Stimulated activated CD8-positive, alpha-beta memory T cell treated with anti-CD3 and anti-CD28 coated beads, Interleukin-12 subunit alpha, Interleukin-12 subunit beta, amount 100 ng/mL, for 24 hours (primary cell): ENCODE results near the gene NUDC.
"Not testable (repeated sequence)": the region's sequence is repeated elsewhere in the genome, so short reads cannot be mapped to it uniquely, and the experiment has no call there.

ENCODE experiments used
- DNase-seq: peaks from one replicate; pipeline ENCODE4 v3.0.0-alpha.2; 2020; ENCODE audit errors: extremely low read depth

The NUDC gene

GRCh38 chr1:26911399-26912146 is 10.0 kb upstream of the NUDC start:
- no peak for DNase-seq

DNA sequence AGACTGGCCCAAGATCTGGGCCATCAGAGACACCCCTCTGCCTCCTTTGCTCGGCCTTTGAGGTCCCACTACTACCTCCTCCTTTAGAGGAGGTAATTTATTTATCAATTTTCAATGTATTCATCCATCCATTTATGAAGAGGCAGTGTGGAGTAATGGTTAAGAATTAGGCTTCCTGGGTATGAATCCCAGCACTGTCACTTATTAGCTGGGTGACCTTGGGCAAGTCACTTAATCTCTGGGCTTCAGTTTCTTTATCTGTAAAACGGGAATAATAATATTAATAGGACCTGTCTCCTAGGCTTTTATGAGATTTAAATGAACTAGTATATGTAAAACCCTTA is 9.4 kb upstream of the NUDC start:
- no peak for DNase-seq

- no peak for DNase-seq
Measured at GRCh38 chr1:26913389-26913753, 8.2 kb upstream of the NUDC start.

- DNase-seq: no peak
Measured at GRCh38 chr1:26913754-26914619, 7.6 kb upstream of the NUDC start, which contains the start of gene NR0B2. Gene NR0B2, minus strand, starts transcription at chr1:26913975. Its CDS starts 35 bp downstream, at chr1:26913940.

DNA sequence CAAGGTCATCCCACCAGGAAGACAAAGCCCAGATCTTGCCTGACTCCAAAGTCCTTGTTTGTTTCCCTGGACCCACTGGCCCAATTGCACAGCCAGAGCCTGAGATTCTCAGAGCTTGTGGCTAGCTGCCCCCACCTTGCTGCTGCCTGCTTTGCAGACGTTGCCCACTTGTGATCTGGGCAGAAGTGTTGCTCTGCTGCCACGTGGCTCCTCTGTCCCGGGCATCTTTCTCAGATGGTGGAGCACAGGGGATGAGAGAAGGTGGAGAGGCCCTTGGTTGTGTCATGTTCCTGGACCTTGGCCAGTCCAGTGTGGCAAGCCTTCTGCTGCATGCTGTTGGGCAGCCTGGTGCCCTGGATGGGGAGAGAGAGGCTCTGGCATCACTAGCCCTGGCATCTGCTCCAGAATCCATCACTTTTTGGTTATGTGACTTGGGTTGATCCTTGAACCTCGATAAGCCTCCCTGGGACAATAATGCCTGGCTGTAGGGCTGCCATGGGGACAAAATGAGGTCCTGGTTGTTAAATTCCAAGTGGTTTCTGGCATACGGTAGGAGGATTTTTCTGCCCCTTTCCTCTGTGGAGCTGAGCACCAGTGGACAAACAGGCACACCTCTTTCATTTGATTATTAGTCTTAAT is 6.2 kb upstream of the NUDC start:
- DNase-seq: no peak

DNA sequence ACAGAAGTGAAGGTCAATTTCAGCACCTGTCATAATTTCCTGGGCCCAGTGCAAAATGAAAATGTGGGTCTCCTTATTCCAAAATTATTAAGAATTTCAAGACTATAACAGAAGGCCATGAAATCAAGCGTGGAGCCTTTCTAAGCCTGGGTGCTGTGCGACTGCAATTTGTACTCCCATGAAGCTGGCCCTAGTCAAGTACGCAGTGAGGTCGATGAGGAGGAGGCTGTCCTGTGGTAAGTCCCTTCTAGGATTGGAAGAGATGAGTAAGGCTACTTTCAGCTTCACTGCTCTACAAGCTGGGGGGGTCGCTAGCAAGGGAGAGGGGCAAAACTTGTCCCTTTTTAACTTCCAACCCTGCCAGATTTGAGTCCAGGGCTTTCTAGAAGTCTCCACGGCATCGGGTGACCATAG is 410 bp upstream of the NUDC start:
- DNase-seq: no peak

GRCh38 chr1:26922431-26922729 is 837 bp downstream of the NUDC start:
- DNase-seq: no peak

DNA sequence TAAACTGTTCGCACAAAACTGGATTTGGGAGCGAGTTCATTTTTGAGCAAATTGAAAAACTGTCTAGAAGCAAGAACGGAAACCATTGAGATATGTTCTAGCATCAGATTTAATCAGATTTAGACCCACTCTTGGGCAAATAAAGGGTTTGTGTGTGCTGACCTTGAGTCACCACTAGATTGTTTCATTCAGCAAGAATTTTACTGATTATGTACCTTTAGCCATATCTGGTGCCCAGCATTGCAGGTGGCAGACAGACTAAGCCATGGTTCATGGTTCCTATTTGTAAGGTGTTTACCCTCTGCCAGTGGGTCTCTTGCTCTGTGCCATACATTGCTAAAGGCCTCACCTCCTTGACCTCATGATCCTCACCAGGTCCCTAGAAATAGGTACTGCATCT is 1.4 kb downstream of the NUDC start:
- no peak for DNase-seq

DNA sequence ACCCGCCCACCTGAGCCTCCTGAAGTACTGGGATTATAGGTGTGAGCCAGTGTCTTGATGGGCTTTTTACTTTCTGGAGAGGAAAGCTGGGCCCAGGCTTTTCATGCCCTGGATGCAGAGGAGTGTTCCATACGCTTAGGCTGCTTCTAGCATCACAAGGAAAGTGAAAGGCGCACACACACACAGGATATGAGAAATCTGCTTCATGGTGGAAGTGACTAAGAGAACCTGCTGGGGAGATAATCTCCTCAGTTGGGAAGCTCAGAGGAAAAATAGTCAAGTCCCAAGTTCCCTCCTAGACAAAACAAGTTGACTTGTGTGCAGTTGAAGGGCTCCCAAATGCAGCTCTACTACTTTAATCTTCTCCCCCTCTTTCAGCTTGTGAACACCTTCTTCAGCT is 2.2 kb downstream of the NUDC start:
- DNase-seq: no peak

DNA sequence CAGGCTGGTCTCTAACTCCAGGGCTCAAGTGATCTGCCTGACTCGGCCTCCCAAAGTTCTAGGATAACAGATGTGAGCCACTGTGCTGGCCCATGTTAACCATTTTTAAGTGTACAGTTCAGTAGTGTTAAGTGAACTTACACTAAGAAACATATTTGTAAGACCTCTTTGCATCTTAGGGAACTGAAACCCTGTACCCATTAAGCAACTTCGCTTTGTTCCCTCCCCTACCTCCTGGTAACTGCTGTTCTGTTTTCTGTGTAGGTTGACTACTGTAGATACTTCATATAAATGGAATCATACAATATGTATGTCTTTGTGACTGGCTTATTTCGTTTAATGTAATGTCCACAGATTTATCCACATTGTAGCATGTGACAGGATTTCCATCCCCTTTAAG is 11.0 kb downstream of the NUDC start:
- DNase-seq: no peak

DNA sequence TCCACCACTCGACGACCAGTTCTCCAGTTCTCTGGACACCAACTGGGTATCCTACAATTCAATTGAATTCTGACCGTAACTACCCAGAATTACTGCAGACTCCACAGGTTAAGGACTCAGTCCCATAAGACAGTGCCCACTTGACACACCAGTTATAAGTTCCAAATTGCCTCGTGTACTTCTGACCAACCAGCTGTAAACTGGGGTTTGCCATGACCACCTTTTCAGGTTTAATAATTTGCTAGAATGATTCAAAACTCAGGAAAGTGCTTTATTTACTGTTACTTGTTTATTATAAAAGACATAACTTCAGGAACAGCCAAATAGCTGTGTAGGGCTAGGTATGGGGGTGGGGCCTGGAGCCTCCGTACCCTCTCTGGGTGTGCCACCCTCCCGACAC is 15.3 kb downstream of the NUDC start:
- no peak for DNase-seq

DNA sequence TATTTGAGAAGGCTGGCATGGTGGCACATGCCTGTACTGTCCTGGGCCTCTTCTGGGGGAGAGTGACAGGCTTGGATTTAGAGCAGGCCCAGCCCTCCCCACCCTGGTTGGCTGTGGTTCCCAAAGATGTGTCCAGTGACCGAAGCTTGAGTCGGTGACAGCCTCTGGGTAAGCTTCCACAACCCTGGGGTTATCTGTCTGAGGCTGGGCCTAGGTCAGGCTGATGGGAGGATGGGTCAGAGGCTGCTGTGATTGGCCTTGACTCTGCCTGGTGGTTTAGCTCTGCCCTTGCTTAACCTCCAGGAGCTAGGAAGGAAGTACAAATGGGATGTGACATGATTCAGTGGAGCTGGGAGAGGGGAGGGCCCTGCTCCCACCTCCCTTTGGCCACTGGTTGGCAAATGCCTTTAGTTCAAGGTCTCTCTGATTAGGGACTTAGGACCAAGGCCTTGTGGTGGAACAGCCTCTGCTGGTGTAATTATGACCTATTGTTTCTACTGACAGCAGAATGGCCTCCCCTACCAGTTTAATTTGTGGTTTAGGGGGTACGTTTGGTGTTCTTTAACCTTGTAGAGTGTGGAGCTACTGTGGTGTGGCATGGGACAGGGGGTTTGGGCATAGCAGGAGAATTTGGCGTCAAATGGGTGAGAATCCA is 16.6 kb downstream of the NUDC start:
- no peak for DNase-seq

GRCh38 chr1:26938659-26939025 is 17.1 kb downstream of the NUDC start:
- no peak for DNase-seq

DNA sequence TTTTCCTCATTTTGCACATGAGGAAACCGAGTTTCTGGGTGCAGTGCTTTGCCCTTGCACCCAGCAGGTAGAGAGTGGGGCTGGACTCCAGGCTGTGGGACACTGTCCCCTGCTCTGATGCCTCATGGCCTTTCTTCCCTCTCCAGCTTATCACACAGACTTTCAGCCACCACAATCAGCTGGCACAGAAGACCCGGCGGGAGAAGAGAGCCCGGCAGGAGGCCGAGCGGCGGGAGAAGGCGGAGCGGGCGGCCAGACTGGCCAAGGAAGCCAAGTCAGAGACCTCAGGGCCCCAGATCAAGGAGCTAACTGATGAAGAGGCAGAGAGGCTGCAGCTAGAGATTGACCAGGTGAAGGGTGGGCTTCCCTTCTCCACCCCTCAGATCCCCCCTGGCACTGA is 19.8 kb downstream of the NUDC start:
- no peak for DNase-seq

- no peak for DNase-seq
Measured at GRCh38 chr1:26942656-26943055, 21.1 kb downstream of the NUDC start.

DNA sequence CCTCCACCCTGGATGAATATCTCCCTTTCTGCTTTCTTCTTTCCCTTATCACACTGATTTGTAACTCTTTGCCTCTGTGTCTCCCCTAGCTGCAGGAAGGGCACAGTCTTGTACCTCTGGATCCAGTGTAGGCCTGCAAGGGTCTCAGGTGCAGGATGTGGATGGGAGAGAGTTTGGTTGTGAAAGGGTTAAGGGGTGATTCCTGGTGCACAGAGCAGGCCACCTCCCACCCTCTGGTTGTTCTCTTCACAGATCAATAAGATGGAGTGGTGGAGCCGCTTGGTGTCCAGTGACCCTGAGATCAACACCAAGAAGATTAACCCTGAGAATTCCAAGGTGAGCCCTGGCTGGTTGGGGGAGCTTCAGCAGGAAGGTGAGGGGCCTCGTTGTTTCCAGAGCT is 23.6 kb downstream of the NUDC start:
- DNase-seq: no peak

DNA sequence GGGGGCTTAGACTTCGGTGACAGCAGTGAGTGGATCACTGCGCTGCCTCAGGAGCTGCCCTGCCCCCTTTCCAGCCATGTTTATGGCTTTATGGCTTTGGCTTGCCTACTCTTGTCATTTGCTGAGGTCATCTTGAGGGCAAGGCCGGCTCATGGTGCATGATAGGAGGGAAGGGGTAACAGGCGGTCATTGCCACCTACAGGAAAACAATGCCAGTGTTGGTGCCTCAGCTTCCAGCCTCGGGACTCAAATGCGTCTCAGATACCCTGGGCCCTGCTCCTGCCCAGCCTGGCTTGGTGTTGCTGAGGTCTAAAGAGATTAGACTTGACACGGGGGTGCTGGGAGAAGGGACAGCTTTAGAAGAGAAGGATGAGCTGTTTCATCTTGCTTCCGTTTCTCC is 24.2 kb downstream of the NUDC start:
- no peak for DNase-seq

DNA sequence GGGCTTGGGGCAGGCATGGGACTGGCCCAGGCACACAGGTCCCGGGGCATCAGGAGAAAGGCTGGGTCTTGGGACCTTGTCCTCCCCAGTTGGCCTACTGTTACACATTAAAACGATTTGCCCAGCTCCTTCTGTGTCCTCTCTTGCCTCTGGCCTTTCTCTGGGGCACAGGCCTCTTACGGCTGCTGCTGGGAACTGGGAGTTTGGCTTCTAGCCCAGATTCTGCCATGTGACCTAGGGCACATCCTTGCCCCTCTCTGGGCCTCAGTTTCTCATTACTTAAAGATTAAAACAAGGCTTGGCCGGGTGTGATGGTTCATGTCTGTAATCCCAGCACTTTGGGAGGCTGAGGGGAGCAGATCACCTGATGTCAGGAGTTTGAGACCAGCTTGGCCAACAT is 24.7 kb downstream of the NUDC start:
- DNase-seq: no peak

- DNase-seq: not testable (repeated sequence)
Measured at GRCh38 chr1:26948725-26949057, 27.1 kb downstream of the NUDC start.

DNA sequence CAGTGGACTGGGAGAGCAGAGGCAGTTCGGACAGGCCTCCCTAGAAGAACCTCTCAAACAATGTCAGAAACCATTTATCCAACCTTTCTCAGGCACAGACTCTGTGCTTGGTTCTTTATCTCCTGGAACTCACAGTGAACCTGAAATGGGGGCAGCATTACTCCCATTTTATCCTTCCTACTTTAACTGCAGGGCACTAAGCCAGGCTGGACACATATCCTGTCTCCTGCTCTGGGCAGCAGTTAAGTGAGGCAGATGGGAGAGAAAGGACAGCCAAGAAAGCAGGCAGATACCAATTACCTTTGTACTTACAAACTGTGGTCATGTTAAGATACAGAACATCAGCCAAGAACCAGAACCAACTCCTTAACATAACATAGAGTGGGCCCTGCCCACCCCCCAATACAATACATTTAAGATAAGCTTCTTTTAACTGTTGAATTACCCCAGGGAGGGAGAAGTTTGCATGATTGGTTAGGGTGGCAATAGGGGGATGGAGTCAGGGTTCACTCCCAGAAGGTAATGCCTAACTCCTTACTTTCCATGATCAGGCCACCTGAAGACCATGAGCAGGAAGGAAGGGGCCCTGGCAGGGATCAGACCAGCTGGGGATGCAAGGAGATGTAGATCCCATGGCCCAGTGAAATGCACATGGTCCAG is 27.9 kb downstream of the NUDC start:
- no peak for DNase-seq

- no peak for DNase-seq
Measured at GRCh38 chr1:26949926-26950319, 28.4 kb downstream of the NUDC start.

GRCh38 chr1:26950602-26951001 is 29.1 kb downstream of the NUDC start:
- DNase-seq: no peak
